IPS-11a (cell line): ENCODE measurements around the gene ACCSL.

Experiments
- H3K4me3 ChIP-seq: one replicate; pipeline ENCODE4 v1.5.1; 2013; ENCODE audit warnings: low read depth, low read length, control low read depth

Gene ACCSL

DNA sequence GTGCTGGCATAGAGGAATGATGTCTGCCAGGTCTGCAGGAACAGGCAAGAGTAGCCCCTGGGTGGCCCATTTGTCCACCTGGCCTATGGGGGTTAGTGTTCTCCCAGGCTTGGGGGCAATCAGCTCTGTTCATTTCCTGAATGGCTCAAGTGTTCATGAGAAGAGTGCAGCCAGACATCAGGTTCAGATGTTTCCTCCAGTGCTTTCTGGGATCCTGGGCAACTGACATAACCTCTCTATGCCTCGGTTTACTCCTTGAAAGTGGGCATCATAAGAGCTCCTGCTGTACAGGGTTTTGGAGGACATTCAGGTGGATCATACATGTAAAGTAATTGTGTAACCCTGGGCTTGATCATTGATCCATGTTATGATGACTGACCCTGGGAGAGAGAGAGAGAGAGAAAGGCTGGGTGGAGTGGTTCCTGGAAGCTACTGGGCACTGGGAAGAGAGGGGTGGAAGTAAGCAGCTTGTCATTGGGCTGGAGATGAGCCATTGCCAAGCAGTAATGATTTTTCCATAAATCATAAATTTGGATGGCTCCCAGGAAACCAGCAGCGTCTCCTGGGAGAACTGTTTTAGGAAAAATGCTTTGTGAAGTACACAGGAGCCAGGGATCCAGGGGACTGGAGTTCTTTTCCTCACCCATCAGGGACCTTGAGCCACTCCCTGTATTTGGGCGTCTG is 30.2 kb upstream of the ACCSL start:
- no peak overlapping the region for H3K4me3 ChIP-seq

- no peak overlapping the region for H3K4me3 ChIP-seq
Measured at GRCh38 chr11:44018127-44018521, 29.7 kb upstream of the ACCSL start.

DNA sequence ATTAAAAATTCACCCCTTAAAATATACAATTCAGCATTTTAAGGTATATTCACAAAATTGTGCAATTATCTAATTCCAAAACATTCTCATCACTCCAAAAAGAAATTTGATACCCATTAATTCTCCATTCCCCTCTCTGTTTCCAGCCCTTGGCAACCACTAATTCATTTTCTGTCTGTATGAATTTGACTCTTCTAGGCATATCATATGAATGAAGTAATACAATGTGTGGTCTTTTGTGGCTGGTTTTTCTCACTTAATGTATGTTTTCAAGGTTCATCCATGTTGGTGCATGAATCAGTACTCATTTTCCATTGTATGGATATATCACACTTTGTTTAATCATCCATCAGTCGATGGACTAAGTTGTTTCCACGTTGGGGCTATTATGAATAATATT is 29.0 kb upstream of the ACCSL start:
- no peak overlapping the region for H3K4me3 ChIP-seq

- no peak overlapping the region for H3K4me3 ChIP-seq
Measured at GRCh38 chr11:44024977-44025376, 22.8 kb upstream of the ACCSL start.

DNA sequence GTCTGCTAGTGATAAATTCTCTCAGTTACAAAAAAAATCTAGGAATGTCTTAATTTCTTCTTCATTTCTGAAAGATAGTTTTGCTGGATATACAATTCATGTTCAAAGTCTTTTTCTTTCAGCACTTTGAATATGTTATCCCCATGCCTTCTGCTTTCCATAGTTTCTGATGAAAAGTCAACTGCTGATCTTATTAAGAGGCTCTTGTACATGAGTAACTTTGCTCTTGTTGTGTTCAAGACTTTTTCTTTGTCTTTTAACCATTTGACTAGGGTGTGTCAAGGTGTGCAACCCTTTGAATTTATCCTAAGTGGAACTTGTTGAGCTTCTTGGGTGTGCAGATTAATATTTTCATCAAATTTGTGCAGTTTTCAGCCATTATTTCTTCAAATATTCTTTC is 22.1 kb upstream of the ACCSL start:
- H3K4me3 ChIP-seq = no peak overlapping the region

GRCh38 chr11:44028401-44028800 is 19.4 kb upstream of the ACCSL start:
- H3K4me3 ChIP-seq = no peak overlapping the region

GRCh38 chr11:44028816-44029506 is 18.8 kb upstream of the ACCSL start:
- no peak overlapping the region for H3K4me3 ChIP-seq

- no peak overlapping the region for H3K4me3 ChIP-seq
Measured at GRCh38 chr11:44029507-44029845, 18.3 kb upstream of the ACCSL start.

DNA sequence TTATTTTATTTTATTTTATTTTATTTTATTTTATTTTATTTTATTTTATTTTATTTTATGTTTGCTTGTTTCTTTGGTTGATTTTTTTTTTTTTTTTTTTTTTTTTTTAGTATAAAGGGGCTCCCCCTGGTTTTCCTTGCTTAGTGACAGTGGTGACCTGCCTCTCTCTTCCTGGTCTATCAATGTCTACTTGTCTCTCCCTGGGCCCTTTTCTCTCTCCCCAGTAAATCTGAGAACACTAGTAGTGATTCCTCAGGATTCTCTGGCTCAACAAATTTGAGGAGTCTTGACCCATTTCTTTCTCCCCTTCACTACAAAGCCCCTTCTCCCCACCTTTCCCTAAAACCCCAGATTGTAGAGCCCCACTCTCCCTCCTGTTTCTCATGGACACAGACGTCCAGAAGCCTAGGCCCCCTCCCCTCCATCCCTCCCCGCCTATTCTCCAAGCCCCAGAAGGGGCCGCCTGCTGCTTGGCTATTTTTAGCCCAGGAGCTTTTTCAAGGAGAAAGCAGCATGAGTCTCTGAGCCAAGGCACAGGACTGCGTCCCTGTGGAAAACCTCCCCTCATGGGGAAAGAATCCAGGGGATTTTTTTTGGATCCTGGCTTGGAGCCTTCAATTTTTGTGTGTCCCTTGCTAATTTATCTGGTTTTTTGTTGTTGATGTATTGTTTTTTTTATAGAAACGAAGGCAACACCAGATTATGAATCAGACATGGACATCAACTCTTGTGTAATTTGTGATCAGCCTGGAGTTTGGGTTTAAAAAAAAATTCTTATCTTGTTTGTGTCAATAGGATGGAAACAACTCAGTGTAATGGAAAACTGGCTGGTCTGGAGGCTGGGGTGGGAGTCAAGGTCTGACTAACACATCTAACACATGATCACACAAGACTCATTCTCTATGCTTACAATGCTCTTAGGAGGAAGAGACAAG is 17.5 kb upstream of the ACCSL start:
- no peak overlapping the region for H3K4me3 ChIP-seq

GRCh38 chr11:44030996-44031395 is 16.8 kb upstream of the ACCSL start:
- H3K4me3 ChIP-seq = no peak overlapping the region

DNA sequence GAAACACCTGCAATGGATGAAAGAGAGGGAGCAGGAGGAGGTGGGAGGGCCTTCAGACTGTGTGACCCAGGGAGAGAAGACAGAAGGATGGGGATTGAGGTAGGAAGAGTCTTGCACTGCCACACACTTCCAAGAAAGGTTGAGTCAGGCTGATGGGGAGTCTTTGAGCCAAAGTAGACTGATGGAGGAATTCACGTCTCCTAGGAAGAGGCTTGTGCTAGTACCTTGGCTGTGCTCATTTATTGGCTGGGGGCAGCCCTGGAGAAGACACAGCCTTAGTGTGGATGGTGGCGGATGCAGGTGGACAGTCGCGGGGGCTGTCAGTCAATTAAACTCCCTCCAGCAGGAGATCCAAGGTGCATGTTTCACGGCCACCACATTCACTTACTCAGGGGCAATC is 16.2 kb upstream of the ACCSL start:
- no peak overlapping the region for H3K4me3 ChIP-seq

DNA sequence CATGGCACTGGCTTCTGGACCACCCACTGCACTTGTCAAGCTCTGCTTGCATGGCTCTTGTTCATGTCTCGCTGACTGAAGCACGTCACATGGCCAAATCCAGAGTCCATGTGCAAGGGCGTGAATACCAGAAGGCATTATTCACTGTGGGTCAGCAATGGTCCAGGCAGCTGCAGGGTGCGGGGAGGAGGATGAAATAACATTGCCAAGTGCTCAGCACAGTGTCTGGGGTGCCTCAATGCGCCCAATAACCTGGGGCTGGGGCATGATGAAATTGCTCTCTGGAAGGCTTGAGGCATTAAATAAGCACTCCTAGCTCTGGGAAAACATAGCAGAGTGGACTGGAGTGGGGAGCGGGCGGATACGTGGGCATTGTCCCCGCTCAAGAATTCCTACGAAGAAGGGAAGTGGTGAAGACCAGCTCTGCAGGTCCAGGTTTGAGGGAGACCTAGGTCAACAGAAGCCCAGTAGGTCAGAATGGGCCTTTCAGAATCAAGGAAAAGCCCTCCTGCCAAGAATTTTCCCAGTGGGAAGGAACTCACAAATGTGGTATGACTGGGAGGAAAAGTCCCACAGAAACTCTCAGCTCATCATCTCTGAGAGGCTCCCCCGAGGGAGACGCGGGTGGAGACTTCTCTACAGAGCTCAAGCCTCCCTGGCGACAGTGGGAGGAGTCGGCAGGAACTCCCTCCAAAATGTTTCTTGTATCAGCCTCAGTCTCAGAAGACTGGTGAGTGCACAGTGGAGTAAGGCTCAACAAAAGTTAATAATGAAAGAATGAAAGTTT is 15.3 kb upstream of the ACCSL start:
- H3K4me3 ChIP-seq = no peak overlapping the region

DNA sequence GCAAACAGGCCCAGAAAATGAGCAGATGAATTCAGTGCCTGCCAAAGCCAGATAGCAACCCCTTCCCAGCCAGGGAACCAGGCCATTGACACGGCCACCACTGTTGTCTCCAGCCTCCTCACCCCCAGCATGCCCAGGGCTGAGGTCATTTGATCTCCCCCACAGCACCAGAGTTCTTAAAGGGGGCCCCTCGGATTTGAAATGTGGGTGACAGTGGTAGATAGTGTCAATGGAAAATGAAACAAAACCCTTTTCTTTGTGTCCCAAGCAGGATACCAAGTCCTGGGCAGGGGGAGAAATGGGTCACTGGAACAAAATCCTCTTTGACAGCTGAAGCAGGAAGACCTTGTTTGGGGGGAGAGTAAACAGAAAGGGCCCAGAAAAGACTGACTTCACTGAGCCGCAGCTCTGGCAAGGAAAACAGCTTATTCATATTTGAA is 14.3 kb upstream of the ACCSL start:
- no peak overlapping the region for H3K4me3 ChIP-seq

DNA sequence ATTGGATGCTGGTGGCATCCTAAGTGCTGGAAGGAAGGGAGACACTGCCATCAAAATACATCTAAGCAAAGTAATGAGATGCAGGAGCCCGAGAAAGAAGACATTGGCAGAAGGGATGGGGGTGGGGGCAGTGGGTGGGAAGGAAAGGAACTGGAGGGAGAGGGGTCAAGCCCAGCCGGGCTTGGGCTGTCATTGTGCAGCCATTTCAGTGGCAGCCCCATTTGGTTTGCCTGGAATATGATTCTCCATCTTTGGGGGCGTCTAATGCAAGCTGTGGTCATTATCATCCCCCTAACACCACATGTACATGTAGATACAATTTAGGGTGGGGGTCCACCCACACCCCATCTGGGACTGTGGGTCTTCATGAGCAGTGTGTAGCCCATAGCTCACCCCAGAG is 13.9 kb upstream of the ACCSL start:
- H3K4me3 ChIP-seq = no peak overlapping the region

DNA sequence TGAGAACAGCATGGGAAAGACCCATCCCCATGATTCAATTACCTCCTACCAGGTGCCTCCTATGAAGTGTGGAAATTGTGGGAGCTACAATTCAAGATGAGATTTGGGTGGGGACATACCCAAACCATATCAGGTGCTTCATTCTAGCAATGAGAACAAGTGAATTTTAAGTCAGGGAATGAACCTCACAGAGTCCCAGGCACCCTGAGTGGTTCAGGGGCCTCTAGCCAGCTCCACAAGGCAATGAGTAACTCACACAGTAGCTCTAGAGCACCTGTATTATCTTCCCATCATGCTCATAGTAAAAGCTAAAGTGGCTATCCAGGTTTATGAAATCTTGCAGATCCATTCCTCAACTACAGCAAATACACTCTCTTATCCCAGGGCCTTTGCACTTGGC is 13.1 kb upstream of the ACCSL start:
- no peak overlapping the region for H3K4me3 ChIP-seq

DNA sequence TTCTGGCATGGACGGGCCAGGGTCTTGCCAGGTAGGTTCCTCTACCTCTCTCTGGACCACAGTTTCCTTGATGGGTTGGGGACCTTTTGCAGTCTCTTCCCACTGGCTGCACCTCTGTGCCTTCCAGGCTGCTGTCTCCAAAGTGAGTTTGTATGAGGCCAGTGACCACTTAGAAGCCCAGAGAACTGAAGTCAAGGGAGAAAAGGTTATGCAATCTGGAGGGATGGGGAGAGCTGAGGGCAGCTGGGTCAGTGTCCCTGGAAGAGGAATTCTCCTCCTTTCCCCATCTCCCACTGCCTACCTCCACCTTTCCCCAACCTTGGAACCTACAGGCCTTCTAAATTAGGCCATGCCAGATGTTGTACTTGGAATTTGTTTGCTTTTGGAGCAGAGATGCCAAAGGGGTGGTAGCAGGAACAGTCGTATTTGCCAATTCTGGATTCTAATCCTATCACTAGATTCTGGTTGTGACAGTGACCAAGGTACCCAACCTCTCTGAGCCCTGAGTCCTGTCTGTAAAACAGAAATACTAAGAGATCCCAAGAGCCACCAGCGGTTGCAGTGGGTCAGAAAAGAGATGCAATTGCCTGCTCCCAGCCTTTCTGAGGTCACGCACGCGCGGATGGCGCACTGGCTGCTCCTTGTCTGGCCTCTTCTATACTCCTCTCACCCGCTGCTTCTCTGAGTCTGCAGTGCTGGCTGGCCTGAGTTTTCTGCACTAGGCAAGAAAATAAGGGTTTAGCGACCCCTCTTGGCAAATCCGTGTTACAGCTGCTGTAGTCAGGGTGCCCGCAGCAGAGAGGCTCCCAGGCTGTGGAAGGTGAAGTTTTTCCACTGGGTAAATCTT is 10.7 kb upstream of the ACCSL start:
- no peak overlapping the region for H3K4me3 ChIP-seq

DNA sequence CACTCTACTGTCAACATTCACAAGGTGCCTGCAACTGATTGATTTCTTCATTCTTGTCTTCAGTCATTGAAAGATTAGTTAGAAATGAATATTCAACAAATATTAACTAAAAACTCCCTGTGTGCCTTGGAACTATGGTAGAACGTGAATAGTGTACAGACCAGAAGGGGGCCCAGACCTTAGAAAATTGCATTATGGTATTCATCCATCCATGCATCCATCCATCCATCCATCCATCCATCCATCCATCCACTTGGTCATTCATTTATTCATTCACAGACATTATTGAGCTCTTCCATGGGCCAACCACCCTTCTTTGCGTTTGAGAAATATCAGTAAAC is 10.2 kb upstream of the ACCSL start:
- no peak overlapping the region for H3K4me3 ChIP-seq

- no peak overlapping the region for H3K4me3 ChIP-seq
Measured at GRCh38 chr11:44043157-44043556, 4.6 kb upstream of the ACCSL start.

- H3K4me3 ChIP-seq = no peak overlapping the region
Measured at GRCh38 chr11:44046182-44046581, 1.6 kb upstream of the ACCSL start.

DNA sequence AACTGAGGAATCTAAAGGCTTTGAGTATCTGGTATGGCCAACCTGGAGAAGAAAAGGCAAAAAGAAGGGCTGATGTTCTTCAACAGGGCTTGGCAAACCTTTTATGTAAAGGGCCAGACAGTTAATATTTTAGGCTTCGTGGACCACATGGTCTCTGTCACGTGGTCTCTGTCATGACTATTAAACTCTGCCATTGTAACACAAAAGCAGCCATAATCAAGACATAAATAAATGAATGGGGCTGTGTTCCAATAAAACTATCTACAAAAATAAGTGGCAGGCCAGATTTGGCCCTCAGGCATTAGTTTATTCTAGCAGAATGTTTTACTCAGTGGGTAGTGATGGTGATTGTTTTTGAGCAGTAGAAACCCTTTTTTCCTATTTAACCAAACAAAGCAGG is 483 bp upstream of the ACCSL start:
- no peak overlapping the region for H3K4me3 ChIP-seq
